AG10803 (cell line): Measurements from ENCODE around the gene COLEC12.

Source experiments
- DNase-seq: peaks from one replicate; pipeline ENCODE4 v3.0.0; 2010; ENCODE audit warnings: low read depth
- H3K4me3 ChIP-seq: 2 replicates; pipeline ENCODE4 v1.5.1; 2011; ENCODE audit warnings: mild to moderate bottlenecking, low read length, control low read depth
- TF ChIP-seq, protein P1 (sequence below): conservative IDR thresholded peaks from 2 replicates; pipeline ENCODE4 v1.5.1; 2011; ENCODE audit warnings: mild to moderate bottlenecking, low read length, control low read depth, inconsistent platforms

COLEC12 gene

DNA sequence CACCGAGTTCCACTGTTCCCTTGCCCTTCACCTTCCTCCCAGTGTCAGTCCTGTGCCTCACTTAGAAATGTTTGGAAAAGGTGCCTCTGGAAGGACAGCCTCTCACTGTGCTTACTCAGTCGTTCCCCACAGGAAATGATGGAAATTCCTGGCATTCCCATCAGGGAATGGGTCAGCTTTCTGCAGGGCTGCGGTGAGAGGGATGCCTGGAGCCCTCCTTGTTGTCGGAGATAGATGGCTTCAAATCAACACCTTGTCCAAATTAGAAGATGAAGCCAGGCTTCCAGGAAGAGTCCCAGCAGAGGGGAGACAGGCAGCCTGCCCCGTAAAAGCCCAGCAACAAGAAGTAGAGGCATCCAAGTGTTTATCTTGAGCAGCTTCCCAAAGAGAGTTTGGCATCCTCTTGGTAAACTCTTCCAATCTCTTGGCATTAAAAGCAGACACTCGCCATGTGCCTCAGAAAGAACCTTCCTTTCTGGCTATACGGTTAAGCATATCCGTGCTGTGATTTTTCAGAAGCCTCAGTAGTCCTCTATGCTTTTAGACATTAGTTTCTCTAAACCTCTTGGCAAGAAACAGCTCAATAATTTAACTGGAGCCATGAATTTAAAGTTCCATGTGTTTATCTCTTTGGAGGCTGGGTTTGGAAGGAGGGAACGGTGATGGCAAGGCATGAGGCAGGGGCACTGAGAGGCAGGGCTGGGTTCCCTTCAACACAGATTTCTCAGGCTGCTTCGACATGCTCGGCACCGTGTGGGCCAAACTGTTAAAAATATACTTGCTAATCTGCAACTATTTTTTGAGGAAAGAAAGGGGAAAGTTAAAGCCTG is 25.1 kb downstream of the COLEC12 start:
- TF ChIP-seq, protein P1, sequence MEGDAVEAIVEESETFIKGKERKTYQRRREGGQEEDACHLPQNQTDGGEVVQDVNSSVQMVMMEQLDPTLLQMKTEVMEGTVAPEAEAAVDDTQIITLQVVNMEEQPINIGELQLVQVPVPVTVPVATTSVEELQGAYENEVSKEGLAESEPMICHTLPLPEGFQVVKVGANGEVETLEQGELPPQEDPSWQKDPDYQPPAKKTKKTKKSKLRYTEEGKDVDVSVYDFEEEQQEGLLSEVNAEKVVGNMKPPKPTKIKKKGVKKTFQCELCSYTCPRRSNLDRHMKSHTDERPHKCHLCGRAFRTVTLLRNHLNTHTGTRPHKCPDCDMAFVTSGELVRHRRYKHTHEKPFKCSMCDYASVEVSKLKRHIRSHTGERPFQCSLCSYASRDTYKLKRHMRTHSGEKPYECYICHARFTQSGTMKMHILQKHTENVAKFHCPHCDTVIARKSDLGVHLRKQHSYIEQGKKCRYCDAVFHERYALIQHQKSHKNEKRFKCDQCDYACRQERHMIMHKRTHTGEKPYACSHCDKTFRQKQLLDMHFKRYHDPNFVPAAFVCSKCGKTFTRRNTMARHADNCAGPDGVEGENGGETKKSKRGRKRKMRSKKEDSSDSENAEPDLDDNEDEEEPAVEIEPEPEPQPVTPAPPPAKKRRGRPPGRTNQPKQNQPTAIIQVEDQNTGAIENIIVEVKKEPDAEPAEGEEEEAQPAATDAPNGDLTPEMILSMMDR: no peak
- peak; percentile 95 for DNase-seq
- no peak overlapping the region for H3K4me3 ChIP-seq

DNA sequence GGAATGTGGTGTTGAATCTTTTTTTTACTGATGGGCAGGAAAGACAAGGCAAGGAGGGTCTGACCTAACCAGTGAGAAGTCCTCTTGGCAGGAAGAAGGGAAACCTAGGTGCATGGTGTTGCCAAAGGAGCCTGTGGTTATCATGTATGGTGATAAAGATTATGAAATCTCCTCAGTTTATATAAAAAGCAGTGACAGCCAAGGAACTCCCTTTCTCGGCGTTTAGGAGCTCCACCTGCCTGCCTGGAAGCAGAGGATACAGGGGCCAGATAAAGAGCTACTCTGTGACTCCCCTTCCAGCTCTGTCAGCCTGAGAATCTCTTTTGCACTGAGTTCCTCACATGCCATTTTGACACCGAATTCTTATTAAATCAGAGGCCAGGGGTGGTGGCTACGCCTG is 26.1 kb downstream of the COLEC12 start:
- TF ChIP-seq, protein P1: no peak
- DNase-seq: peak; percentile 48
- no peak overlapping the region for H3K4me3 ChIP-seq

DNA sequence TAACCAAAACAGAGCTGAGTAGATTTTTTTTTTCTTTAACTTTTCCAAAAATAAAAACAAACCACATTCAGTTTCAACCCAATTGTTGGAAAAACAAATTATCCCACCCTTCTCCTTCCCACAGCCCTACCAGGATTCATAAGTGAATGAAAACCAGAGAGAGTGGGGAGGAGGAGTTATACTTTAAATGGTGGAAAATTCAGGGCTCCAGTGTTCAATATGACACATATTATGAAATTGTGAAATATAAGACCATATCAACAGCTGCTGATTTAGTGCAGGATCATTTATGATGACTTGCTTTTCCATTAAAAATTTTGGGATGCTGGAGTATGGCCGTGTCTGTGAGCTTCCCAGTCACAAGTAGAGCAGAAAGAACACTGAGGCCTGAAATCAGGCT is 26.7 kb downstream of the COLEC12 start:
- TF ChIP-seq, protein P1: no peak
- DNase-seq: no peak
- no peak overlapping the region for H3K4me3 ChIP-seq

DNA sequence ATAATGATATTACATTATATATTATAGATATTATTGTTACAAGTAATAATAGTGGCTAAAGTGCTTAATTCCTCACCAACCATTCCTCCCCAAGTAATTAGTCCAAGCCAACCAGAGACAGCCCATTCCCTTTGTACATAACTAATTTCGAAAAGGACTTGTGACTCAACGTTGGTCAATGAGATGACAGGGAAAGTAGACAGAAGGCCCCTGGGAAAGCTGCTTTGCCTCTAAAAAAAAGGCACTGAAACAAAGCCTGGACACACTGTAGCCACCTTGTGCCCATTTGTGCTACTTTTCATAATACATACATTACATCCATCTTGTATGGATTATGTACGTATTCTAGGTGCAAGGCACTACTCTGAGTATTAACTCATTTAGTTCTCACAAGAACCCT is 28.8 kb downstream of the COLEC12 start:
- TF ChIP-seq, protein P1: no peak
- no peak overlapping the region for H3K4me3 ChIP-seq
- peak; percentile 56 for DNase-seq

DNA sequence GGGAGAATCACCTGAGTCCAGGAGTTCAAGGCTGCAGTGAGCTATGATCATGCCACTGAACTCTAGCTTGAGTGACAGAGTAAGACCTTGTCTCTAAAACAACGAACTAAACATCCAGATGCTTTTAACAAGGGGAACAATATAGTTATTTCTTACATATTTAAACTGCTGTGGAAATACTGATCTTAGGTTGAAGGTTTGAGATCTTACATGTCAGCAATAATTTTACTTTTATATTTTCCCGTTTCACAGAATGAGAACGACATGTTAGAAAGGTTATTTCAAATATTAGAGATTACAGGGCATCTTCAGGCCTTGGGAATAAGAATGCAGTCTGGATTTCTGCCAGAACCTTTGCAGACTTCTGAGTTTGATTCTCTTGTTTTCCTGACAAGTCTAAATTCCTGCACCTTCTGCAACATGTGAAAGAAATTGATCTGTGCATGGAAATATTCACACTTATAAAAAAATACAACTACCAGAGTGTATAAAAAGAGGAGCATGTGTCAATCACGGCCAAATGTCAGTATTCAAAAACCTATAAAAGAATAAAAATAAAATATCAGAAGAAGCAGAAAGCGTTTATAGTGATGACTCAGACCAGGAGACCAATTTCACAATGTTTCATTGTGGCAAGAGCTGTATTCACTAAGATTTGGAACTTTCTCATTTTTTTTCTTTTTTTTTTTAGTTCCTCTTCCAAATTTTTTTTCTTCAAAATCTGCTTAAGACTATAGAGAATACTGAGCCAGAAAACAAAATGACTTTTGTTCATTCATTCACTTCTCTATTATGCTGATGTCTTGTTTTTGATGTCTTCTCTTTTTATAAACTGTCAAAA is 29.6 kb downstream of the COLEC12 start:
- DNase-seq: peak; percentile 84
- TF ChIP-seq, protein P1: no peak
- no peak overlapping the region for H3K4me3 ChIP-seq

DNA sequence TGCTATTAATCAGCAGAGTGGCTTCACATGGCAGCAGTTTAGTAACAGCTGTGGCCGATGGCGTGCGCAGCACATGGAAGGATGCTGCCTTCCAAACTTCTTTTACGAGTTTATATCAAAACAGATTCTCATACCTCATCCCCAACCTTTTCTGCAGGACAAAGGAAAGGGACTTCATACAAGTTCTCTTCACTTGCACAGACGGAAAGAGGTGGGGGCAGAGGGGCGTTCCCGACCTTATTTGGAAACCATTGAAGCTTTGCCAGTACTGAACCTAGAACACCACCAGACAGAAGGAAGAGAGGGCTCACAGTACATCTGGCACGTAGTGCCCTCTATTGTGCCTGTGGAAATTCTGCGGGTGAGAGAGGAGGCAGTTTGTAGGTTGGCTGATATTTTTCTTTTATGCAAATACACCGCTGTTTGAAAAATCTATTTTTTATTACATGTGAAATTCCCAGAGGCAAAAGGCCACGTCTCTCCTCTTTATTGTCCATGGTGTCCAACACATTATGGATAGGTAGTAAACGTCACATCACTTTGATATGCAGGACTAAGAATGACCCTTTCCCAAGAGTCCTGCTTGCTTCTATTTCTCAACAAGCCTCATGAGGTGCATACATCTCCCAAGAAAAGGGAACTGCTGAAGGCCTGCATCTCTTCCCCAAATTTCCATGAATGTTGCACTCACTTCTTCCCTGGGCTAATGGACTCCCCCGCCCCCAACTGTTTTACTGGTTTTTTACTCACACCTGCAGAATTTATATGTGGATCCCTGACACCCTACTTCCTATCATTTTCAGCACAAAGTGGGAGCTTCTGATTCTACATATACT is 31.3 kb downstream of the COLEC12 start:
- H3K4me3 ChIP-seq: no peak overlapping the region
- DNase-seq: no peak
- TF ChIP-seq, protein P1: 0 out of 2 replicates have a peak, but pooled peaks have one; percentile 10
